ENCODE results near the gene PARN.

PARN gene

DNA sequence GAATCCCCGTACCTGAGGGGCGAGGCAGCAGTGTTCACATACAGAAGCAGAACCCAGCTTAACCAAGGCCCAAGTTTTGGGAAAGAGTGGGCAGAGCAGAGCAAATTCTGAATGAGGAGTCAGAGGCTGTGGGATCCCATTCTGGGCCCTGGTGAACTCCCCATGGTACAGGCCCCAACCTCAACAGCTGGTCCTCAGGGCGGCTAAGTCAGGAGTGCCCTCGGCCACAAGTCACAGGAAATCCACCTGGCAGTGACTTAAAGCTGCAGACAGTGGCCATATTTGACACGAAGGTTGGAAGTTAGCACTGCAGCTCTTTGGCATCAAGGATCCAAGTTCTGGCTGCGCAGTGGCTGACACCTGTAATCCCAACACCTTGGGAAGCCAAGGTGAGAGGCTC is 237.1 kb downstream of the PARN start:
- DNase-seq, result no peak

DNA sequence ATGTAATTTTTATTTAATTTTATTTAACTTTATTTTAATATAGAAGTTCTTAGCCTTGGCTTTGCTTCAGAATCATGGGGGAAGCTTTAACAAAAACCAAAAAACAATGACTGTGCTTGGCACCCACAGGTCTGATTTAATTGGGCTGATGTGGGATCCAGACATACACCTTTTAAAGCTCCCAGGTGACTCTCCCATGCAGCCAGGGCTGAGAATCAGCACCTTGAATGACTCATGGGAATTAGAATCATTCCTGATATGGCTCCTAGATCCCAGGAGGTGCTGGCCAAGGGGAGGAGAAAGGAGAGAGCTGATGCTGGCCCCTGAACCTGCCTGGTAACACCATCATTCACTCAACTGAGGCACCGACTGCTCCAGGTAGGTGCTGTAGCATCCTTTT is 240.7 kb downstream of the PARN start:
- no peak for DNase-seq

- DNase-seq, result no peak
Observed at GRCh38 chr16:14388243-14388642, 241.8 kb downstream of the PARN start.

GRCh38 chr16:14386115-14386514 is 243.9 kb downstream of the PARN start:
- DNase-seq, result no peak
